AG04450 (cell line): ENCODE results near the gene DNAJC12. TPM values are rescaled to one million over a fixed set of nuclear protein-coding genes. Genes with fewer than 3 reads are reported as not detected.

ENCODE experiments used
- CTCF ChIA-PET: fragments of 300-600, 350-600 bp; formaldehyde crosslinking; extraction: SDS; loops from one replicate; lab custom pipeline; 2022; ENCODE audit warnings: antibody characterized with exemption, inconsistent platforms; lab: Charles Lee
- POLR2A ChIA-PET: fragments of 350-600 bp; formaldehyde crosslinking; extraction: SDS; loops from one replicate; lab custom pipeline; 2021; ENCODE audit warnings: antibody characterized with exemption, inconsistent platforms; lab: Yijun Ruan, JAX
- DNase-seq: peaks from one replicate; pipeline ENCODE4 v3.0.0-alpha.2; 2011; ENCODE audit warnings: low read depth, low spot score
- H3K27ac ChIP-seq: one replicate; pipeline ENCODE4 v1.5.1; 2012; ENCODE audit warnings: low read depth, low read length, control low read depth
- H3K27me3 ChIP-seq: one replicate; pipeline ENCODE4 v1.6.0; 2012; ENCODE audit warnings: low read length; ENCODE audit not compliant: control insufficient read depth, insufficient read depth
- H3K4me3 ChIP-seq: 2 replicates; pipeline ENCODE4 v1.5.1; 2011; ENCODE audit warnings: mild to moderate bottlenecking, low read depth, low read length, control low read depth
- H3K9me3 ChIP-seq: 2 replicates; pipeline ENCODE4 v1.5.1; 2012; ENCODE audit warnings: low read length; ENCODE audit not compliant: control insufficient read depth, insufficient read depth
- polyA plus RNA-seq: library from polyadenylated mRNA; depleted of rRNA; stranded (reverse); fragments of >200 nt; gene quantifications from 2 replicates; pipeline ENCODE4 v1.2.3, GENCODE V29; 2011
- TF ChIP-seq, protein P1 (sequence below): IDR thresholded peaks from 2 replicates; pipeline ENCODE4 v1.5.1; 2011; ENCODE audit warnings: low read depth, low read length, control low read depth, inconsistent platforms

The DNAJC12 gene
- polyA plus RNA-seq, 1 experiment: 8.3 TPM

DNA sequence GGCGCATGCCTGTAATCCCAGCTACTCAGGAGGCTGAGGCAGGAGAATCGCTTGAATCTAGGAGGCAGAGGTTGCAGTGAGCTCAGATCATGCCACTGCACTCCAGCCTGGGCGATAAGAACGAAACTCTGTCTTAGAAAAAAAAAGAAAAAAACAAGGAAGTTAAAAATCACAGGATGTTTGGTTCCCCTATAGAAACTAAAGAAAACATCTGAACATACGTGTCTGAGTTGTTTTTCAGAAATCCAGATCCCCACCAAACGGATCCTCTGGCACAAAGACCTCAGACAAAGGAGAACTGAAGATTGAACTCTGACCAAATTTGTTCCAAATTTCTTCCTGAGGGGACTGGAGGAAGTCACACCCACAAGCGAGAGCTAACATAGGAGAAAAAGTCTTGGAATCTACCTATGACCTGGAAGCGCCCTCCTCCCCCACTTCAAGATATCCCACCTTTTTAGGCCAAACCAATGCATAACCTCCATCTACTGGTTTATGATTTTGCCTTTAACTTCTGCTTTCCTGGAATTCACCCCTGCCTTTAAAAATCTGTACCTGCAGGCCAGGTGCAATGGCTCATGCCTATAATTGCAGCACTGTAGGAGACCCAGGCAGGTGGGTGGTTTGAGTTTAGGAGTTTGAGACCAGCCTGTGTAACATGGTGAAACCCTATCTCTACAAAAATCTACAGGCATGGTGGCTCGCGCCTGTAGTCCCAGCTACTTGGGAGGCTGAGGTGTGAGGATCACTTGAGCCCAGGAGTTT lies 26.8 kb upstream of the DNAJC12 start:
- ChIA-PET CTCF (interaction anchor here (2.4 kb wide), 1 partner anchor 9 kb away, joined by 15 read pairs; no protein-coding TSS in a partner anchor), POLR2A (no interaction called here)
- no peak for DNase-seq
- H3K9me3 ChIP-seq: no peaks in the 10 kb centered on the region
- H3K27ac ChIP-seq: no peak overlapping the region
- no peaks in the 10 kb centered on the region for H3K27me3 ChIP-seq
- TF ChIP-seq, protein P1, sequence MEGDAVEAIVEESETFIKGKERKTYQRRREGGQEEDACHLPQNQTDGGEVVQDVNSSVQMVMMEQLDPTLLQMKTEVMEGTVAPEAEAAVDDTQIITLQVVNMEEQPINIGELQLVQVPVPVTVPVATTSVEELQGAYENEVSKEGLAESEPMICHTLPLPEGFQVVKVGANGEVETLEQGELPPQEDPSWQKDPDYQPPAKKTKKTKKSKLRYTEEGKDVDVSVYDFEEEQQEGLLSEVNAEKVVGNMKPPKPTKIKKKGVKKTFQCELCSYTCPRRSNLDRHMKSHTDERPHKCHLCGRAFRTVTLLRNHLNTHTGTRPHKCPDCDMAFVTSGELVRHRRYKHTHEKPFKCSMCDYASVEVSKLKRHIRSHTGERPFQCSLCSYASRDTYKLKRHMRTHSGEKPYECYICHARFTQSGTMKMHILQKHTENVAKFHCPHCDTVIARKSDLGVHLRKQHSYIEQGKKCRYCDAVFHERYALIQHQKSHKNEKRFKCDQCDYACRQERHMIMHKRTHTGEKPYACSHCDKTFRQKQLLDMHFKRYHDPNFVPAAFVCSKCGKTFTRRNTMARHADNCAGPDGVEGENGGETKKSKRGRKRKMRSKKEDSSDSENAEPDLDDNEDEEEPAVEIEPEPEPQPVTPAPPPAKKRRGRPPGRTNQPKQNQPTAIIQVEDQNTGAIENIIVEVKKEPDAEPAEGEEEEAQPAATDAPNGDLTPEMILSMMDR: no peak
- H3K4me3 ChIP-seq: no peak overlapping the region

DNA sequence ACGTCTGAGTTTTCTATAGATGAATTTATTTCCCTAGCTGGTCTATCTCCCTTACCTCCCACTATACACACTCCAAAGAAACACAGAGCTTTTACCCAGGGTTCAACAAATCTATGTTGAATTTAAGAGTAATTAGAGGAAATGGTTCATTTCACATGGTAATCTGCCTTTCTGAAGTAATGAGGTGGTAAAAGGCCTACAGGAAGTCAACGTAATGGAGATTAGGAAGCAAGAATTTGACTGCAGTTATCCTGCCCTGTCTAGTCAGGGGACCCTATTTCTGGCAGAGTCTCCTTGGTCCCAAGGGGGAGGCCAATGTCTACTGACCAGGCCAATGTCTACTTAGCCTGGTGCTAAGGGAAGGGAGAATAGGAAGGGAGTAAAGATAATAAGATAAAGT lies 25.1 kb upstream of the DNAJC12 start:
- no peak overlapping the region for H3K27ac ChIP-seq
- H3K4me3 ChIP-seq: no peak overlapping the region
- ChIA-PET POLR2A (no interaction called here), CTCF (interaction anchor here (1.0 to 1.5 kb wide), 2 partner anchors 9 to 350 kb away, joined by 3 to 4 read pairs; no protein-coding TSS in a partner anchor)
- H3K27me3 ChIP-seq: no peaks in the 10 kb centered on the region
- no peak for DNase-seq
- no peaks in the 10 kb centered on the region for H3K9me3 ChIP-seq
- TF ChIP-seq, protein P1: no peak

DNA sequence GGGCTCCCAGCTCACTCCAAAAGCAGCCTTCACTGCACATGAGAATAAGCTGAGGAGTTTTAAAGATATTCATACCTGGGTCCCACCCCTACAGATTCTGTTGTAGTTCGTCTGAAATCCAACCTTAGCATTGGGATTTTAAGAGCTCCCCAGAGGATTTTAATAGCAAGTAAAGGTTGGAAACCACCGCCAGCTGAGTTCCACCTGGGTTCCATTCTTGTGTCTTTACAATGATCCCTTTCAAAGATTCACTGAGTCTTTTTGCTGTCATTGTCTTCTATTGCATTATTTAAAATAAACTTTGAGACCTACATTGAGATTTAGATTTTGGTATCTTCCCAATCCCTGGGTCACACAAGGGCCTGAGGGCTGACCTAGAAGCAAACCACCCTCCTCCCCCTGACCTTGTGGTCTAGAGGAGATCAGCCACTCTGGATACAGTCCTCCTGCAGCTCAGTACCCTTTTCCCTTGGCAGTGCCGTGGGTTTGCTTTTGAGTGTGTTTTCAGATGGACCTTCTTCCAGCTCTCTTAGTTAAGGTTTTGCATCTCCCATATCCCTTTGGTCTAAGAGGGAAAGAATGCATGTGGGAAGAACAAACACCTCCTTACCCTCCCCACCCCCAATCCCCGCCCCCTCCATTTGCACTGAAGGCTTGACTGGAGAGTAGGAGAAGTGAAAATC lies 23.9 kb upstream of the DNAJC12 start:
- Histone ChIP-seq H3K27me3 (no peaks in the 10 kb centered on the region), H3K4me3 (no peak overlapping the region), H3K9me3 (no peaks in the 10 kb centered on the region), H3K27ac (no peak overlapping the region)
- ChIA-PET CTCF (interaction anchor here (1.5 kb wide), 1 partner anchor 351 kb away, joined by 4 read pairs; no protein-coding TSS in a partner anchor), POLR2A (interaction anchor here (0.6 kb wide), 1 partner anchor 12 kb away, joined by 3 read pairs; no protein-coding TSS in a partner anchor)
- no peak for DNase-seq
- TF ChIP-seq, protein P1: no peak

DNA sequence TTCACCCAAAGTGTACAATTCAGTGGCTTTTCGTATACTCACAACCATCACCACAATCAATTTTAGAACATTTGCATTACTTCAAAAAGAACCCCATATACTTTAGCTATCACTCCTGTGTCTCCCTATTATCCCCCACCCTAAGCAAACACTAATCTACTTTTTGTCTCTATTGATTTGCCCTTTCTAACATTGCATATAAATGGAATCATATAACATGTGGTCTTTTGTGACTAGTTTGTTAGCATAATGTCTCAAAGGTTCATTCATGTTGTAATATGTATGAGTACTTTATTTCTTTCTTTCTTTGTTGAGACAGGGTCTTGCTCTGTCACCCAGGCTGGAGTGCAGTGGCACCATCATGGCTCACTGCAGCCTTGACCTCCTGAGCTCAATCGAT lies 21.0 kb upstream of the DNAJC12 start:
- ChIA-PET CTCF (interaction anchor here (0.6 kb wide), 2 partner anchors 350 to 443 kb away, joined by 3 to 6 read pairs; no protein-coding TSS in a partner anchor), POLR2A (no interaction called here)

More for the DNA sequence above, 21.0 kb upstream of the DNAJC12 start:
- Histone ChIP-seq H3K4me3 (no peak overlapping the region), H3K9me3 (no peaks in the 10 kb centered on the region), H3K27ac (no peak overlapping the region), H3K27me3 (no peaks in the 10 kb centered on the region)
- TF ChIP-seq, protein P1: no peak
- DNase-seq: no peak
